H1 (cell line): ENCODE data around the gene PTN. TPM values are rescaled to one million over a fixed set of nuclear protein-coding genes. Genes with fewer than 3 reads are reported as not detected.

ENCODE experiments used
- EZH2 ChIP-seq: fragments of 200-600 bp; sonication (generic); IDR thresholded peaks from 2 replicates; pipeline ENCODE4 v1.7.1; 2012; ENCODE audit warnings: low read depth, mild to moderate bottlenecking, moderate library complexity, low read length, inconsistent platforms; ENCODE audit not compliant: severe bottlenecking
- MAX ChIP-seq: IDR thresholded peaks from 2 replicates; pipeline ENCODE4 v1.6.1; 2012; ENCODE audit warnings: inconsistent platforms
- polyA plus RNA-seq, 7 experiments: library from polyadenylated mRNA; depleted of rRNA in 3 of 7; stranded (reverse) in 5 of 7; unstranded in 2 of 7; fragments of >200 nt in 5 of 7; fragments of 200-250 nt in 2 of 7; gene quantifications; 1 replicate in 5 of 7; 2 replicates in 1 of 7; 4 replicates in 1 of 7; pipeline versions ENCODE4 v1.2.1 to v1.2.3, GENCODE V29; 2011 to 2013; ENCODE audit warnings: missing spikeins in 2 of 7, mixed read lengths in 2 of 7
- total RNA-seq: library from RNA; stranded (reverse); fragmentation: NEBNext Ultra II Directional; extraction: Animal tissue kit (Norgen Biotek cat#: 25700); gene quantifications from 2 replicates; pipeline ENCODE4 v1.2.1, GENCODE V29; 2021

Gene PTN
- total and polyA plus RNA-seq, 2 of the 8 experiments (the other 6 are each of a cell fraction or from before 2014, with no cell fraction given), result 23.1 to 27.8 TPM

- TF ChIP-seq EZH2 (no peak), MAX (no peak)
Observed at GRCh38 chr7:137235434-137235833, 108.1 kb downstream of the PTN start (continued).
